SU-DHL-6 (cell line): ENCODE results near the gene UTP4.

Experiments
- EZH2phosphoT487 ChIP-seq: fragments of 200-600 bp; sonication (generic), shearing (Covaris generic); conservative IDR thresholded peaks from 2 replicates; pipeline ENCODE4 v1.6.1; 2018; ENCODE audit warnings: mild to moderate bottlenecking, antibody characterized with exemption, low read length, moderate library complexity, mixed read lengths
- TF ChIP-seq, protein P1 (sequence below): fragments of 200-600 bp; sonication (generic); IDR thresholded peaks from one replicate; pipeline ENCODE4 v1.5.1; 2017; ENCODE audit warnings: antibody characterized with exemption, mild to moderate bottlenecking, low read length, moderate library complexity; ENCODE audit not compliant: insufficient read depth, poor library complexity, severe bottlenecking

DNA sequence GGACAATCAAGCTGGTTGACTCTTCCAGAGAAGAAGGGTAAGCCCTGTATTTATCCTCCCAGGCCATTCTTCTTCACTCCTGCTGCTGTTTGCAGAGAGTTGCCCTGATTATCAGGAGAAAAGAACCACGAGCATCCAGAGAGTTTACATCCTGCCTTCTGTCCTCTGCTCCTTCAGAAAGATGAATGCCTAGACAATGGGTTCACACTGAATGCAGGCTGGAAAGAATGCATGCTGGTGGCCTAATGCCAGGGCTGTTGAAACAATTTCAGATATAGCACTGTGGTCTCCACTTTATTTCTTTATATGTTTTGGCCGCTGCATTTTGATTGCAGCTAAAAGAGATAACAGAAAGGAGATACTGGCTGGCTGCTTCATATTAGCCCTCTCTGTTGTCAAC is 48.2 kb upstream of the UTP4 start:
- TF ChIP-seq, protein P1, sequence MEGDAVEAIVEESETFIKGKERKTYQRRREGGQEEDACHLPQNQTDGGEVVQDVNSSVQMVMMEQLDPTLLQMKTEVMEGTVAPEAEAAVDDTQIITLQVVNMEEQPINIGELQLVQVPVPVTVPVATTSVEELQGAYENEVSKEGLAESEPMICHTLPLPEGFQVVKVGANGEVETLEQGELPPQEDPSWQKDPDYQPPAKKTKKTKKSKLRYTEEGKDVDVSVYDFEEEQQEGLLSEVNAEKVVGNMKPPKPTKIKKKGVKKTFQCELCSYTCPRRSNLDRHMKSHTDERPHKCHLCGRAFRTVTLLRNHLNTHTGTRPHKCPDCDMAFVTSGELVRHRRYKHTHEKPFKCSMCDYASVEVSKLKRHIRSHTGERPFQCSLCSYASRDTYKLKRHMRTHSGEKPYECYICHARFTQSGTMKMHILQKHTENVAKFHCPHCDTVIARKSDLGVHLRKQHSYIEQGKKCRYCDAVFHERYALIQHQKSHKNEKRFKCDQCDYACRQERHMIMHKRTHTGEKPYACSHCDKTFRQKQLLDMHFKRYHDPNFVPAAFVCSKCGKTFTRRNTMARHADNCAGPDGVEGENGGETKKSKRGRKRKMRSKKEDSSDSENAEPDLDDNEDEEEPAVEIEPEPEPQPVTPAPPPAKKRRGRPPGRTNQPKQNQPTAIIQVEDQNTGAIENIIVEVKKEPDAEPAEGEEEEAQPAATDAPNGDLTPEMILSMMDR, result no peak
- no peak for TF ChIP-seq EZH2phosphoT487
